LHCN-M2 (cell line): Measurements from ENCODE around the gene L1TD1. TPM values are rescaled to one million over a fixed set of nuclear protein-coding genes. Genes with fewer than 3 reads are reported as not detected.
"Not testable (repeated sequence)": the region's sequence is repeated elsewhere in the genome, so short reads cannot be mapped to it uniquely, and the experiment has no call there.

Source experiments
- DNase-seq: peaks from one replicate; pipeline ENCODE4 v3.0.0-alpha.2; 2012; ENCODE audit warnings: low read depth
- polyA plus RNA-seq: library from polyadenylated mRNA; unstranded; fragments of >200 nt; gene quantifications from one replicate; pipeline ENCODE4 v1.2.1, GENCODE V29; 2012; ENCODE audit warnings: missing spikeins
- total RNA-seq: library from RNA; depleted of rRNA; stranded (reverse); fragments of >200 nt; gene quantifications from 2 replicates; pipeline ENCODE4 v1.2.3, GENCODE V29; 2014; rRNA removed

L1TD1 gene
- total RNA-seq: not detected in 2 replicates
- polyA plus RNA-seq: not detected

GRCh38 chr1:62194651-62195544 lies at the start of gene L1TD1:
Gene L1TD1 (plus strand): TSS chr1:62194849. CDS start chr1:62206629, 11,780 bp downstream.
- DNase-seq: no peak

DNA sequence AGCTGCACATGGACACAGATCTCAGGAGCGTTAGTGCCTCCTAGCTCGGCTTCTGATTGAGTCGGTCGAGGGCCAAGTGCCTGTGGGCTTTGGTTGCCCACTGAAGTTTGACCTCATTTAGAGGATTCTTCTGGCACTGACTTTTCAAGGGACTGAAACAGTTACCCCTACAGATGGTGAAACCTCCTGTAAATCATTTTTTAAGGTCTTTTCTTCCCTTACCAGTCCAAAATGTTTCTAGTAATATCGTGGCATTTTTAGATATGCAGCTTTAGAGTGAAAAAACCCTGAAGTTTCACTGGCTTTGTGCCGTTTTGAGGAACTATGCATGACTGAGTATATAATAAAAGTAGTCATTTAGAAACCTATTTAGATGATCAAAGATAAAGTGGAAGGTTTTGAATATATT lies 34.7 kb upstream of the L1TD1 start:
- no peak for DNase-seq

DNA sequence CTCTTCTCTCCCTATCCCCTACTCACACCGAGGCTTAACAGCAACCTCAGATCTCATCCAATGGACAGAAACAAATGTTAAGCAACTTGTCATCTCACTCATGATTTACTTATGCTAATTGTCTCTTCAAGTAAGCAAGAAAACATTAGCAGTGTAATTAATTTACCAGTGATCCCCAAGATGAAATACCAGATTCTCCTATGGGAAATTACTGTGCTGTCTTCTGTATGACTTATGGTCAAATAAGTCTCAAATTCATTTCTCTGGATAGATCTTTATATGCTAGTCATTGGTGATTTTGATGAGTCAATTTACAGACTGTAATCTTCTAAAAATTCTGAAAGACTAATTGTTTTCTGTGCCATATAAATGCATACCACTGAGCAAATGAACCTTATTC lies 32.9 kb upstream of the L1TD1 start:
- DNase-seq: no peak

GRCh38 chr1:62170380-62170779 lies 24.3 kb upstream of the L1TD1 start:
- DNase-seq: not testable (repeated sequence)

- DNase-seq: peak; percentile 45
Observed at GRCh38 chr1:62175568-62176179, 19.0 kb upstream of the L1TD1 start.

GRCh38 chr1:62176597-62177312 lies 17.9 kb upstream of the L1TD1 start:
- DNase-seq: no peak

- no peak for DNase-seq
Observed at GRCh38 chr1:62177621-62178020, 17.0 kb upstream of the L1TD1 start.

DNA sequence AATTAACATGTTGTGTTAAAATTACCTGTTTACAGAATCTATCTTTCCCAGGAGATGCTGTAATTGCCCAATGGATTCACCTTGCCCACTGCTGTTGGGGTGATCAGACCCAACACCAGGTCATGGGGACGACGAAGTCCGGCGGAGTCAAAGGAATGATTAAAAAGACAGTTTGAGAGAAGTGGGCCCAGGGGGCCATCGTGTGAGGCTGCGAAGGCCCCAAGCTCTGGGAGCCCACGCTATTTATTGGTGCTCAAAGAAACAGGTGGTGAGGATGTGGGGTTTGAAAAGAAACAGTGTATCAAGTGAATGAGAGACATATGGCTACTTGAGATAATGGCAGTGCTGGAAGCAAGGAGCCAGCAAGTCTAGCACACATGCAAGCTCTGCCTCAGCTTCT lies 16.3 kb upstream of the L1TD1 start:
- DNase-seq: no peak

DNA sequence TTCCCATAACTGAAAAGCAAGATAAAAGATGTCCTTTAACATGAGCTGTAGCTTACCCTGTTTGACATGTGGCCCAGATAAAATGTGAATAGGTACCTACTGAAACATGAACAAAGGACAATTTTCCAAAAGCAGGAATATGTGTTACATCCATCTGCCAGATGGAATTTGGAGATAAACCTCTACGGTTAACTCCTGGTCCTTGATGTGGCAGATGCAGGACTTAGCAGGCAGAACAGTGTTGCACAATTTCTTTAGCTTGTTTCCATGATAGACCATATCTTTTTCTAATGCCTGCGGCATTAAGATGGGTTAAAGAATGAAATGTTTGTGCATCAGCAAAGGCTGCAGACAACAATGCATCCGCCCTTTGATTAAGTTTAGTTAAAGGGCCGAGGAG lies 14.6 kb upstream of the L1TD1 start:
- DNase-seq: not testable (repeated sequence)

- no peak for DNase-seq
Observed at GRCh38 chr1:62180639-62181038, 14.0 kb upstream of the L1TD1 start.

GRCh38 chr1:62181532-62181931 lies 13.1 kb upstream of the L1TD1 start:
- DNase-seq: no peak

GRCh38 chr1:62182157-62182556 lies 12.5 kb upstream of the L1TD1 start:
- DNase-seq: not testable (repeated sequence)

DNA sequence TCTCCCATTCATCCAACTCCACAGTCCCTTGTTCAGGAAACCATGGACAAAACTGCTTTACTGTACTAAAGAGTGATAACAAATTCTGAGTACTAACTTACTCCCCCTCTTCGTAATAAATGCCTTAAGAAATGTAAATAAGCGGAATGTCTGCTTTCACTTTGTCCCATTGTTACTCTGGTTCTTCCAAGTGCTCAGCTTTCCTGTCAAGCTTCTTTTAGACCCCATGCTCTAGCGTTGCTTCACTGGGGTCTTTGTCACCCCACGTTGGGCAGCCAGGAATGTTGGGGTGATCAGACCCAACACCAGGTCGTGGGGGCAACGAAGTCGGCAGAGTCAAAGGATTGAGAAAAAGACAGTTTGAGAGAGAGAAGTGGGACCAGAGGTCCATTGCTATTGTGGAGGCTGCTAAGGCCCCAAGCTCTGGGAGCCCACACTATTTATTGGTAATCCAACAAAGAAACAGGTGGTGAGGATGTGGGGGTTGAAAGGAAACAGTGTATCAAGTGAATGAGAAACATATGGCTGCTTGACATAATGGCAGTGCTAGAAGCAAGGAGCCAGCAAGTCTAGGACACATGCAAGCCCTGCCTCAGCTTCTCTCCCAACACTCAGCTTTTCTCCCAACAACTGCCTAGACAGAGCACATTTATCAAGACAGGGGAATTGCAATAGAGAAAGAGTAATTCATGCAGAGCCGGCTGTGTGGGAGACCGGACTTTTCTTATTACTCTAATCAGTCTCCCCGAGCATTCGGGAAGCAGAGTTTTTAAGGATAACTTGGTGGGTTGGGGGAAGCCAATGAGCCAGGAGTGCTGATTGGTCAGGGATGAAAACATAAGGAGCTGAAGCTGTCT lies 11.3 kb upstream of the L1TD1 start:
- not testable (repeated sequence) for DNase-seq

- DNase-seq: no peak
Observed at GRCh38 chr1:62184336-62184735, 10.3 kb upstream of the L1TD1 start.

- DNase-seq: peak; percentile 39
Observed at GRCh38 chr1:62185233-62185632, 9.4 kb upstream of the L1TD1 start.

DNA sequence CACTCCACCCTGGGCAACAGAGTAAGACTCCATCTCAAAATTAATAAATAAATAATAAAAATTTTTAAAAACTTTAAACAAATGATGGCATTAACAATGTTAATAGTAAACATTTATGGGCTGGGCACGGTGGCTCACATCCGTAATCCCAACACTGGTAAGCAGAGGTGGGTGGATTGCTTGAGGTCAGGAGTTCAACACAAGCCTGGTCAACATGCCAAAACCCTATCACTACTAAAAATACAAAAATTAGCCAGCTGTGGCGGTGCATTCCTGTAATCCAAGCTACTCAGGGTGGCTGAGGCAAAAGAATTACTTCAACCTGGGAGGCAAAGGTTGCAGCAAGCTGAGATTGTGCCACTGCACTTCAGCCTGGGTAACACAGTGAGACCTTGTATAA lies 9.0 kb upstream of the L1TD1 start:
- no peak for DNase-seq

GRCh38 chr1:62187548-62187947 lies 7.1 kb upstream of the L1TD1 start:
- DNase-seq: no peak

DNA sequence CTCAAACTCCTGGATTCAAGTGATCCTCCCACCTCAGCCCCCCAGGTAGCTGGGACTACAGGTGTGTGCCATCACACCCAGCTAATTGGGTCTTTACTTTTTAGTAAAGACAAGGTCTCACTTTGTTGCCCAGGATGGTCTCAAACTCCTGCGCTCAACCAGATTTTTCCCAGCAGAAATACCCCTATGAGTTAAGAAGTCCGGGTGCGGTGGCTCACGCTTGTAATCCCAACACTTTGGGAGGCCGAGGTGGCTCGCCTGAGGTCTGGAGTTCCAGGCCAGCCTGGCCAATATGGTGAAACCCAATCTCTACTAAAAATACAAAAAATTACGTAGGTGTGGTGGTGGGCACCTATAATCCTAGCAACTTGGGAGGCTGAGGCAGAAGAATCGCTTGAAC lies 6.5 kb upstream of the L1TD1 start:
- DNase-seq: no peak

DNA sequence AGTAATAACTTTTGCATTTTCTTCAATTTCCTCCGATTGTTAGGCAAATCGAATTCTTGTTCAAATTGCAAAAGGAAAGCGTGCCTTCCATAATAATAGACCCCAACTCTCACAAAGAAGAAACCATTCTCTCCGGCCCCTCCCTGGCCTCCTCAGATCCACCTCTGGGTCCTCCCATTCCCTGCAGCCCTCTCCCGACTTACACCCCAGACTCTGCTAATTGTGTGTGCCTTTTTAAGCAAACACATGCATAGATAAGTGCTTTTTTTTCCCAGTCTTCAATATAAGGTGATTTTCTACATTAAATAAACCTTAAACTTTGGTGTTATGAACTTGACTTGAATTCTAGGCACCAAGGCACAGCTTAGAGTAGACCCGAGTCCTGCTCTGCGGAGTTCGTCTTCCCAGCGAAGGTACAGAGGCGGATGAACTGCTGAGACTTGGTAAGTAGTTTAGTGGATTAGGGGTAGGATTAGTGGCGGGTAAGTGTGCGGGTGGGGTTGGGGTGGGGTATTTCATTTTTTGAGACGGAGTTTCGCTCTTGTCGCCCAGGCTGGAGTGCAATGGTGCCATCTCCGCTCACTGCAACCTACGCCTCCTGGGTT lies 1.5 kb downstream of the L1TD1 start:
- no peak for DNase-seq

DNA sequence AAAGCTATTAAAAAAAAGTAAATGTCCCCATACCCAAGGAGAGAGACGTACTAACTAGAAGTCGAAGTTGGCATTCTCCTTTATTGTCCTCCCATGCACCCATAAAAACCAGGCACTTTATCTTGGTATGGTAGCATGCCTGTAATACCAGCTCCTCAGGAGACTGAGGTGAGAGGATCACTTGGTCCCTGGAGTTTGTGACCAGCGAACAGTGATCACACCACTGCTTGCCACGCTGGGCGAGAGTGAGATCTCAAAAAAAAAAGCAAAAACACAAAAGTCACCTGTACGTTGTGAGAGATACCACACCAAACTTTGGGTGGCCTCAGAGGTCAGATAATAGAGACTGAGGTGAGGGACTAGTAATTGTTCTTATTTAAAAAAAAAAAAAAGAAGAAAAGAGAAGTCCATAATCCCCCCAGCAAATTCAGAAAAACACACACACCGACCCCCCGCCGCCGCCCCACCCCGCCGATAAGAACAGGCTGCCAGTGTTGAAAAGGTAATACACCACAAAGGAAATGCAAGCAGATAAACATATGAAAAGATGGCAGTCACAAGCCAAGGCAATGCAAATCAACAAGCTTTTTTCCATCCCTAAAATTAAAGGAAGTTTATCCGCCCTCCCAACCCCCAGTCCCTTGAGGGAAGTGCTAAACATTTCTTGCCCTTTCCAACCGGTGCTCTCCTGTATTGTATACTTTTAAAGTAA lies 3.6 kb downstream of the L1TD1 start:
- no peak for DNase-seq
